Mesenteric fat pad (tissue), 1 donor: ENCODE data around the gene RGS7BP. TPM values are rescaled to one million over a fixed set of nuclear protein-coding genes. Genes with fewer than 3 reads are reported as not detected.

Experiments
- DNase-seq: peaks from one replicate; pipeline ENCODE4 v3.0.0-alpha.2; 2020; ENCODE audit warnings: low spot score
- total RNA-seq: library from RNA; stranded (reverse); fragmentation: NEBNext Ultra II Directional; extraction: Animal tissue kit (Norgen Biotek cat#: 25700); gene quantifications from one replicate; pipeline ENCODE4 v1.2.1, GENCODE V29; 2021
- donor health status: DM: yes; HTN: yes; CAD: no.

The RGS7BP gene
- total RNA-seq, 1 donor from 2014 or later, result 0.93 TPM

GRCh38 chr5:64629841-64630240 is 124.0 kb downstream of the RGS7BP start:
- DNase-seq, result no peak

GRCh38 chr5:64632251-64632650 is 126.4 kb downstream of the RGS7BP start:
- DNase-seq, result no peak

GRCh38 chr5:64634997-64635686 is 129.3 kb downstream of the RGS7BP start:
- DNase-seq, result no peak

GRCh38 chr5:64637144-64637543 is 131.3 kb downstream of the RGS7BP start:
- no peak for DNase-seq

DNA sequence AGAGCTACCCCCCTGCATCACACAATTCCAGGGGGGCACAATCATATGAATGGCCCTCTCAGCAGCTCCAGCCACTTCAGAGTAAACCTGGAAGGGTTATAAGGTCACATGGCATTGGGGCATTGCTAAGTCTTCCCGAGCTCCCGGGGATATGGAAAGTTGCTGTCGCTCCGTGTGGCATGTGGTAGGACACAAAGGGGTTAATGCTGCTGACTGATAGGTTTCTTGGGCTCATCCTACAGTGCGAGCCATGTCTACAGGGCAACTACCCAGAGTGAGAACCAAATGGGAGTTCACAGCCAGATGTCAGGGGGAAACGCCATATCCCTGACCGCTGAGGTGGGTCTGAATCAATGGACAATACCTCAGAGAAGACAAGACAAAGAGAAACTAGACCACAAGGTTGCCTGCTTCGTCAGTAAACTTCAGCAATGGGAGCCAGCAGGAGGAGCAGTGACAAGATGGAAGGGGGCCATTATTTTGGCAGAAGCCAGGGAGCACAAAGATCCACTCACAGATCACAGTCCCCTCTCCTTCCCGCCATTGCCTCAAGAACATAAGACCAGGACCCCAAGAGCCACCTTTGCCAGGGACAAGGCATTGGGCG is 132.1 kb downstream of the RGS7BP start:
- no peak for DNase-seq

DNA sequence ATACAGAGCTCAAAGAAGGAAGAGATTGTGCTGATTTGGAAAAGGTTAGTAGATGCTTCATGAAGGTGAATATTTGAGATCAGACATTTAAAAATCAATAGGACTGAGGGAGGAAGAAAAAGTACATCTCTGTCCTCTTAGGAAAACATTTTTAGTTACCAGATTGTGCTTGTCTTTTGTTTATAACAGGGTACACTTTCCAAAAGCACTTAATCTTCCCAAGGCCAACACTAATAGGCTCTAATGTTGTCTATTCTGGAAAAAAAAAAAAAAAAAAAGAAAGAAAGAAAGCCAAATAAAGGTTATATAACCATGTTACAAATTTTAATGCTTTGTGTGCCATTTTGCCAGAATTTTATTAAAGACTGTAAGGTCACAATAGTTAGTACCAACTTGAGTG is 139.0 kb downstream of the RGS7BP start:
- no peak for DNase-seq

GRCh38 chr5:64646169-64646568 is 140.4 kb downstream of the RGS7BP start:
- DNase-seq, result no peak

GRCh38 chr5:64649512-64649911 is 143.7 kb downstream of the RGS7BP start:
- no peak for DNase-seq

DNA sequence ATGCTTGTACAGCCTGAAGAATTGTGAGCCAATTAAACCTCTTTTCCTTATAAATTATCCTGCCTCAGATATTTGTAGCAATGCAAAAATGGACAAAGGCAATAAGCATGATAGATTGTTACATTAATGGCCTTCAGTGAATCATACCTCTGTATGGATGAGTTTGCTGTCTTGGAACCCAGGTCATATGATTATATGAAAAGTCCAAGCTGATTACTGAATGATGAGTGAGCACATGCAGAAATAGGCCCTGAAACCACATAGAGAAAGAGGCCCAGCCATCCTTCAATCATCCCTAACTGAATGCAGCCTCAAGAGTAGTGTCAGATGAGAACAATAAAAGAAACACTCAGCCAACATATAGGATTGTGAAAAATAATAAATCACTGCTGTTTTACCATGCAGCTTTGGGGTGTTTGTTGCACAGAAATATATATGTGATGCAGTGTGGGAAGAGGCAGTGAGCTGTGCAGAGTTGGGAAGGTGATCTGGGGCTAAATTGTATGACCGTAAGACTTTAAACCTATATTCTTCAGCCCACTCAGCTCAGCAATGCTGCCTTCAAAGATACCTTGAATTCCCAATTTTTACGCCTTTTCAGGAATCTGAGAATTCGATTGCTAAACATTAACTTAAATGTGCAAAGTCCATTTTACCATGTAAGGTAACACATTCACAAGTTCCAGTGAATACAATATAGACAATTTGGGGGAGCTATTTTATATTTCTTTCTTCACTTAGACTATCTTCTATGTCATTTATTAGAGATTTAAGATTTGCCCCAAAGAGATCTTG is 148.1 kb downstream of the RGS7BP start:
- no peak for DNase-seq

- no peak for DNase-seq
Observed at GRCh38 chr5:64654561-64654938, 148.7 kb downstream of the RGS7BP start.

DNA sequence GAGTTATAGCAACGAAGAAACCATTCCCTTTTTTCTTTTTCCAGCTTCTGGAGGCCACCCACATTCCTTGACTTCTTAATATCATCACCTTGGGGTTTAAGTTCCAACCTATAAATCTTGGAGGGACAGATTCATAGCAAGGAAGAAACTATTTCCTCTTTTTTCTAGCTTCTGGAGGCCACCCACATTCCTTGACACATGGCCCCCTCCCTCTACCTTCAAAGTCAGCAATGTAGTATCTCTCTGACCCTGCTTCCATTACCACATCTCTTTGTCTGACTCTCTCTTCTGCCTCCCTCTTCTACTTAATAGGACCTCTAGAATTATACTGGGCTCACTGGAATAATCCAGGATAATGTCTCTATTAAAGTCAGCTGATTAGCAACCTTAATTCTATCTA is 149.8 kb downstream of the RGS7BP start:
- DNase-seq, result no peak

DNA sequence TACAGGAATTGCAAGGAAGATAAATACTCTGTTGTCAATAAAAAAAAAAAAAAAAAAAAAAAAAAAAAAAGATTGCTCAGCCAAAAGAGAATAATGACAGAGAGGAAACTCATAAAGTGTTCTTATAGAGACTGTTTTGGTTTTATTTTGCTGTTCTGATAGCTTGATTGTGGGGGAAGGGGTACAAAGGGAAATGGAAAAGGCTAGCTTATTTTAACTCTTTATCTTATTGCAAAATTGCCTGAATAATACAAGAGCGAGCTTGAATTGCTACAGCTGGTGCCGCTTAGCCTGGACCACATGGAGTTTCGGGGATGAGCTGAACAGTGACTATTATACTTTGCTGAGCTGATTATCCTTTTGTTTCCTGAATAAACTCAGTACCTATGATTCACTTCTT is 153.5 kb downstream of the RGS7BP start:
- no peak for DNase-seq

Other genes with a start within 250 kb of the RGS7BP start
- gene SHISAL2B, start 184.5 kb downstream of the RGS7BP start, total RNA-seq, result not detected